Astrocyte of the cerebellum (primary cell): ENCODE data around the gene USP47.

ENCODE experiments used
- DNase-seq: peaks from one replicate; pipeline ENCODE4 v3.0.0-alpha.2; 2011; ENCODE audit warnings: low read depth
- H3K4me3 ChIP-seq: 2 replicates; pipeline ENCODE4 v1.5.1; 2011; ENCODE audit warnings: mild to moderate bottlenecking, low read depth, low read length, moderate library complexity
- CTCF ChIP-seq: IDR thresholded peaks from 2 replicates; pipeline ENCODE4 v1.5.1; 2012; ENCODE audit warnings: low read length, low read depth, moderate library complexity, mild to moderate bottlenecking; ENCODE audit errors: missing control alignments
- in situ Hi-C: cut with HindIII; loops from 2 replicates; pipeline ENCODE4 v1.10.0; 2017; ENCODE audit warnings: low sequenced_read_pairs

Gene USP47

GRCh38 chr11:11968511-11969280 lies 126.9 kb downstream of the USP47 start:
- no peak for TF ChIP-seq CTCF
- no peak overlapping the region for H3K4me3 ChIP-seq
- in situ Hi-C loops = loop anchor here (5.0 kb wide), 1 partner anchor 64 kb away; no protein-coding TSS in a partner anchor
- no peak for DNase-seq

- in situ Hi-C loops = loop anchor here (5.0 kb wide), 1 partner anchor 63 kb away; no protein-coding TSS in a partner anchor
- no peak for TF ChIP-seq CTCF
- no peak for DNase-seq
These were observed 127.8 kb downstream of the USP47 start for GRCh38 chr11:11969380-11970215.

GRCh38 chr11:11970556-11970955 lies 128.8 kb downstream of the USP47 start:
- TF ChIP-seq CTCF = no peak
- in situ Hi-C loops = no loop called here
- DNase-seq = no peak

More at GRCh38 chr11:11969380-11970215, 127.8 kb downstream of the USP47 start:
- no peak overlapping the region for H3K4me3 ChIP-seq

GRCh38 chr11:11971906-11972547 lies 130.3 kb downstream of the USP47 start:
- no peak overlapping the region for H3K4me3 ChIP-seq
- in situ Hi-C loops = no loop called here
- TF ChIP-seq CTCF = no peak
- no peak for DNase-seq

More at GRCh38 chr11:11970556-11970955, 128.8 kb downstream of the USP47 start:
- no peak overlapping the region for H3K4me3 ChIP-seq

GRCh38 chr11:11972730-11973341 lies 131.1 kb downstream of the USP47 start:
- H3K4me3 ChIP-seq = no peak overlapping the region
- DNase-seq = no peak
- TF ChIP-seq CTCF = no peak
- in situ Hi-C loops = no loop called here

- no peak for TF ChIP-seq CTCF
- DNase-seq = peak; percentile 75
- in situ Hi-C loops = no loop called here
- no peak overlapping the region for H3K4me3 ChIP-seq
These were observed 131.6 kb downstream of the USP47 start for GRCh38 chr11:11973361-11973800.
